Purkinje cell (primary cell): ENCODE measurements around the gene MED13L. TPM values are rescaled to one million over a fixed set of nuclear protein-coding genes. Genes with fewer than 3 reads are reported as not detected.

Source experiments
- polyA plus RNA-seq: library from polyadenylated mRNA; unstranded; fragments of >200 nt; fragmentation: Nextera tagmentation; gene quantifications from 2 replicates; pipeline ENCODE4 v1.2.1, GENCODE V29; 2014

MED13L gene
- 24.5 and 31.4 TPM in 2 replicates for polyA plus RNA-seq

GRCh38 chr12:116277467-116278278 is at the start of gene MED13L:
MED13L (minus strand) TSS chr12:116277693; CDS start chr12:116277131, 562 bp downstream.

